ENCODE measurements around the gene NLGN1. TPM values are rescaled to one million over a fixed set of nuclear protein-coding genes. Genes with fewer than 3 reads are reported as not detected.
"Not testable (repeated sequence)": the region's sequence is repeated elsewhere in the genome, so short reads cannot be mapped to it uniquely, and the experiment has no call there.

Gene NLGN1
- total RNA-seq, 3 donors from 2014 or later = 0.43 to 14.3 (median 2.0) TPM

GRCh38 chr3:173587055-173587454 is 189.5 kb downstream of the NLGN1 start:
- Histone ChIP-seq H3K4me3 (no peak overlapping the region), H3K4me1 (ENCODE audit: low read depth) (no peaks in the 10 kb centered on the region), H3K36me3 (ENCODE audit: low read depth) (no peaks in the 10 kb centered on the region), H3K9me3 (no peaks in the 10 kb centered on the region)
- intact Hi-C loops (cut with DNase I, micrococcal nuclease) = no loop called here
- no peak for TF ChIP-seq CTCF (IDR thresholded peaks at IDR 0.05)
- DNase-seq (no peak), ATAC-seq (no peak)

DNA sequence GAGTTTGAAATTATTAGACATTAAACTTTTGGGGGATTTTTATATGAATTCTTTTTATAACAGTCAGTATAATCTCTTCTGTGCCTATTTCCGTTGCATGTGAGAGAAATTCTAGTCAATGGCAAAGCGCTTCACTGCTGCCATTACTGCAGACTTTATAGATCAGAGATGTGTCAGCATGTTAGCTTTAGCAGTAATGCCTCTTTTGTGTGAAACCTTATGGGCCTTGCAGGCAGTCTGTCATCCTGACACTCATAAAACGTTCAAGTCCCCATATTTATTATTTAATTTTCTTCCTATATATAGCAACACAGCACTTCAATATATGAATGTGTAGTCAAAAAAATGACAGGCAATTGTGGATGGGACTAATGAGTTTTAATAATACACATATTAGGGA is 191.0 kb downstream of the NLGN1 start:
- DNase-seq = no peak
- TF ChIP-seq CTCF (IDR thresholded peaks at IDR 0.05) = no peak
- intact Hi-C loops (cut with DNase I, micrococcal nuclease) = no loop called here

DNA sequence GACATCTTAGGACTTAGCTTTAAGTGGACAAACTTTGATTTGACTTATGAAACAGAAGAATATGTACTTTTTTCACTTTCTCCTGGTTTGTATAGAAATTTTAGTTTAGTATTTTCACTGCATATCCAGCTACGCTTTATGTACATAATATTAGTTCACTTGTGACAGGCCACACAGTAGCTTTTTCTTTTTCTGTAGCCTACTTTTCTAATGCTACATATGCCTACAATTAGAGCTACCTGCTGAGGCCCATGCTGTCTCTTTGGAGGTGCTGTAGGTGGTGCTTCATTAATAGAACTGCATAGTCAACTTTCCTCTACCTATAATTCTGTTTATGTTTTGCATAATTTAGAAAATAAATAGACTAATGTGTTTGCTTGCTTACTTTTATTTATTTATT is 191.6 kb downstream of the NLGN1 start:
- ATAC-seq (no peak), DNase-seq (no peak)
- H3K4me1 ChIP-seq (ENCODE audit: low read depth) = no peaks in the 10 kb centered on the region
- H3K9me3 ChIP-seq = no peaks in the 10 kb centered on the region
- H3K4me3 ChIP-seq = no peak overlapping the region
- intact Hi-C loops (cut with DNase I, micrococcal nuclease) = no loop called here
- TF ChIP-seq CTCF (IDR thresholded peaks at IDR 0.05) = no peak
- H3K36me3 ChIP-seq (ENCODE audit: low read depth) = no peaks in the 10 kb centered on the region

More for the DNA sequence above, 191.0 kb downstream of the NLGN1 start:
- ATAC-seq = no peak
- H3K36me3 ChIP-seq (ENCODE audit: low read depth) = no peaks in the 10 kb centered on the region
- H3K9me3 ChIP-seq = no peaks in the 10 kb centered on the region
- no peaks in the 10 kb centered on the region for H3K4me1 ChIP-seq (ENCODE audit: low read depth)
- H3K4me3 ChIP-seq = no peak overlapping the region

DNA sequence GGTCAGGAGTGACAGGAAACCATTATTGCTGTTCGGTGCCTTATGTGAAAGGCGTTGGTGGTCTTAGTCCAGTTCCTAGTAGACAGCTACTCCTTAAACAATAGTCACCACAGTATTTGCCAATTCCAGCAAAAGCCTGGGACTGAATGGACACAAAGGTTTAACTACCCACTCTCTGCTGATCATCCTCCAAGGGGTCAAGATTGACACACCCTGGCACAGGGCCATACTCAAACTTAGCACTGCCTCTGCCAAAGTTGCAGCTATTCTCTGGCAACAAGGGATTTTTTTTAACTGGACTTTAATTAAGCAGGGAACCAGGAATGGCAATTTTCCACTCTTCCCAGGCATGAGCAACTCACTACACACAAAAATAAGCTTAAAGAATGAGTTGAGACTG is 193.9 kb downstream of the NLGN1 start:
- DNase-seq = no peak
- TF ChIP-seq CTCF (IDR thresholded peaks at IDR 0.05) = no peak
- no peaks in the 10 kb centered on the region for H3K36me3 ChIP-seq (ENCODE audit: low read depth)
- no peaks in the 10 kb centered on the region for H3K4me1 ChIP-seq (ENCODE audit: low read depth)
- intact Hi-C loops (cut with DNase I, micrococcal nuclease) = no loop called here
- no peak for ATAC-seq
- H3K4me3 ChIP-seq = no peak overlapping the region
- H3K9me3 ChIP-seq = no peaks in the 10 kb centered on the region

DNA sequence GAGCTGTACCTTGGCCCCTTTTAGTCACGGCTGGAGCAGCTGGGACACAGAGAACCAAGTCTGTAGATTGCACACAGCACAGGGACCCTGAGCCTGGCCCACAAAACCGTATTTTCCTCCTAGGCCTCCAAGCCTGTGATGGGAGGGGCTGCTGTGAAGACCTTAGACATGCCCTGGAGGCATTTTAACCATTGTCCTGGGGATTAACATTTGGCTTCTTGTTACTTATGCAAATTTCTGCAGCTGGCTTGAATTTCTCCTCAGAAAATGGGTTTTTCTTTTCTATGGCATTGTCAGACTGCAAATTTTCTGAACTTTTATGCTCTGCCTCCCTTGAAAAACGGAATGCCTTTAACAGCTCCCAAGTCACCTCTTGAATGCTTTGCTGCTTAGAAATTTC is 197.3 kb downstream of the NLGN1 start:
- intact Hi-C loops (cut with DNase I, micrococcal nuclease); DNase-seq; ATAC-seq; H3K36me3 ChIP-seq (ENCODE audit: low read depth); H3K4me1 ChIP-seq (ENCODE audit: low read depth); H3K4me3 ChIP-seq; H3K9me3 ChIP-seq: not testable (repeated sequence)

DNA sequence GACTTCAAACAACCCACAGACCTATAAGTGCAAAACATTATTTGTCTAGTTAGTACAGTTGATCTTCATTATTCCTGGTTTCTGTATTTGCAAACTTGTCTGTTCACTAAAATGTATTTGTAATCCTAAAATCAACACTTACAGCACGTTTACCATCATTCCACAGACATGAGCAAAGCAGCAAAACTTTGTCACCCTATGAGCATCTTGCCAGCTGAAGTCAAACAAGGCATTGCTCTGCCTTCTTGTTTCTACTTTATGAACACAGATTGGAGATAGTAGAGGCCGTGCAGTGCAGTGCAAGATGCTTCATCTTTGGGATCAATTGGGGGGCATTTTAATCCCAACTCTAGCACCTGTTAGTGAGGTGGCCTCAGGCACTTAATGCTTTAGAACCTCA is 202.1 kb downstream of the NLGN1 start:
- intact Hi-C loops (cut with DNase I, micrococcal nuclease) = no loop called here
- ATAC-seq (no peak), DNase-seq (no peak)
- no peak for TF ChIP-seq CTCF (IDR thresholded peaks at IDR 0.05)
- Histone ChIP-seq H3K36me3 (ENCODE audit: low read depth) (no peaks in the 10 kb centered on the region), H3K4me3 (no peak overlapping the region), H3K4me1 (ENCODE audit: low read depth) (no peaks in the 10 kb centered on the region), H3K9me3 (no peaks in the 10 kb centered on the region)
